HG02623 (cell line): ENCODE measurements around the gene ADAM10.

Experiments used
- ATAC-seq: cut with Tn5 transposase; IDR thresholded peaks from one replicate; pipeline ENCODE4 v1.9.1; 2021; ENCODE audit warnings: moderate library complexity; ENCODE audit not compliant: unreplicated experiment

ADAM10 gene

DNA sequence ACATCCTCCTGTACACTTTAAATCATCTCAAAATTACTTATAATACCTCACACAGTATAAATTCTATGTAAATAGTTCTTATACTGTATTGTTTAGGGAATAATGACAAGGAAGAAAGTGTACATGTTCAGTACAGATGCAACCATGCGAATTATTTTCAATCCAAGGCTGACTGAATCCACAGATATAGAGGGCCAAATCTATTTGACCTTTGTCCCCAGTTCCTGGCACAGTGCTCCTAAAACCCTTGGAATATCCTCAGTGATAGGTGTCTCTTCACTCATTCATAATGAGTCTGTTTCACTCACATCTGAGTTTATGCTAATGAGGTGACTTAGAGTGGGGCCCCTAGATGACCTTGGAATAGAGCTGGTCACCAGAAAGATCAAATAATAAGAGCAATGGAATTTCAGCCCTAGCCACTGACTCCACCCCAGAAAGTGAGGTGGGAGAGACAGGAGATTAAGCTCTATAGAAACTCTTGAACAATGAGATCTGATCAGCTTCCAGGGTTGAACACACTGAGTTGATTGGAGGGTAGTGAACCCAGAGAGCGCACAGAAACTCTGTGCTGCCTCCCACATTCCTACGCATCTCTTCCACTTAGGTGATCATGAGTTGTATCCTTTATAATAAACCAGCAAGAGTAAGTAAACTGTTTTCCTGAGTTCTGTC lies 65.3 kb downstream of the ADAM10 start:
- no peak for ATAC-seq

- ATAC-seq = no peak
Measured at GRCh38 chr15:58682234-58682633, 67.3 kb downstream of the ADAM10 start.

GRCh38 chr15:58678683-58679082 lies 70.8 kb downstream of the ADAM10 start:
- ATAC-seq = no peak

DNA sequence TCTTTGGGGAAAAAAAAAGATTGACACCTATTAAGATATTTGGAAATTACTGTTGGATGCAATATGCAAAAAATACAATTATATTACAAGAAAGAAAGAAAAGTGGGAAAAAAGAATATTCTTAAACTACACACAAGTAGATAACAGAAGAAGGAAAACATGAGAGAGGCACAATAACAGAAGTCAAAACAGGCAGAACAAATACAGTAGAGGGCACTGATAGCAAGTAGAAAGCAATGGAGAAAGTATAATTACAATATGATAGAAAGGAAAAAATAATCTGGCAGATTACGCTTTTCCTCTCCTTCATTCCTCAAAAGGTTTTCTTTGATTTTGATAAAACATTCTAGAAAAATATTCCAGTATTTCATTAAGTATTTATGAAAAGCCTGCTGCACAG lies 72.1 kb downstream of the ADAM10 start:
- ATAC-seq = no peak

GRCh38 chr15:58676766-58677165 lies 72.7 kb downstream of the ADAM10 start:
- ATAC-seq = no peak

DNA sequence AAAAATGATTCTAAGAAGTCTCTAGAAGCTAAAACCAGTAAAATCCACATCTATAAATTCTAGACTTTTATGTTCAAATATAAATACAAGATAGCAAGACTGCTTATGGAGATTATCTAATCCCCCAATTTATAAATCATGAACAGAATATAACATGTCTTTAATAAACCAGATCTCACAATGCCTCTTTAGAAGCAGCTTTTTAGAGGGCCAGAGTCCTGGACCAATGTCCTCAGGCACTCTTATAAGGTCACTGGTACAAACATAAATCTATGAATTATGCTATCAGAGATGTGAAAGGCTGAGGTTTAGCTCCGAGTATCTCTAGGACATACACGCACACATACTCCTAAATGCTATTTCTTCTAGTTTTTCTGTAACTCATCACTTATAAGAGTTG lies 78.3 kb downstream of the ADAM10 start:
- ATAC-seq = no peak

DNA sequence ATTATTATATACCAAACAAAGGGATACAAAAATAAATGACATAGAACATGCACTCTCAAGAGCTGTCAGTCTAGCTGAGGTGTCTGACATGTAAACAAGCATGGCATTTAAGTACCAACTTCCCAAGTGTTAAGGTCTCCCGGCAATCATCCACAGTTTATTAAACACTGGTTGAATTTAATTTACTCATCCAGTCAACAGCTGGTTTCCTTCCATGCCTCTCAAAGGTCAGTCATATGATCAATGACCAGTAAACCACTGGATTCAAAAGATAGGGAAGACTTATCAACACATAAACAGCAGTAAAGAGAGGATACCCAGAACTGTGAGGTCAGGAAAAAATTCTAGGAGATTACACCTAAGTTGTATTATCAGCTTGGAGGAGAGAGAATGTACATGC lies 80.4 kb downstream of the ADAM10 start:
- no peak for ATAC-seq

- no peak for ATAC-seq
Measured at GRCh38 chr15:58666957-58667356, 82.5 kb downstream of the ADAM10 start.

- no peak for ATAC-seq
Measured at GRCh38 chr15:58665672-58666071, 83.8 kb downstream of the ADAM10 start.

DNA sequence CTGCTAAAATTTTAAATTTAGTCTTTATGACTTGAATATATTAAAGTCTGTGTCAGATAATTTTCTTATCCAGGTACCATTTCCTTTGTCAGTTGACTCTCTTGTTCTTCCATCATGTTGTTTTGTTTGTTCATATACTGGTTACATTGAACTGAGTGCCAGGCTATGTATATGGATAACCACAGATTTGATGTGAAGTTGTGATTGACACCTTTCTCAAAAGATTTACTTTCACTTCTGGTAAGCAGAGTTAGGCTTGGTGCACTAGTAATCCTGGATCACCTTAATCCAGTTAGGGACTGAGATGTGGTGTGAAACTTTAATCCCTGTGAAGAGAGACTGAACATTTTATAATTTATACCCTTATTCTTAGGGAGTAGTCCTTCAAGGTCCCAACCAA lies 99.4 kb downstream of the ADAM10 start:
- ATAC-seq = no peak

GRCh38 chr15:58649175-58649574 lies 100.3 kb downstream of the ADAM10 start:
- no peak for ATAC-seq

DNA sequence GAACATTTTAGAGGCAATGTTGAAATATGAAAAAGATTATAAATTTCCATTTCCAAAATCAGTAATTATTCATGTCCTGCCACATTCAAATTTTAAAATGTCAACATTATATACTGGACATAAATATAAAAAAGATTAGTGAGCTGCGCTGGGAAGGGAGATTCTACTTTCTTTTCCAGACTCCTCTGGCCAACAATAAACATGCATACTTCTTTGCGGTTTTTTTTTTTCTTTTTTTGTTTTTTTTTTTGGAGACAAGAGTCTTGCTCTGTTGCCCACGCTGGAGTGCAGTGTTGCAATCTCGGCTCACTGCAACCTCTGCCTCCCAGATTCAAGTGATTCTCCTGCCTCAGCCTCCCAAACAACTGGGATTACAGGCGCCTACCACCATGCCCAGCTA lies 105.5 kb downstream of the ADAM10 start:
- ATAC-seq = no peak

DNA sequence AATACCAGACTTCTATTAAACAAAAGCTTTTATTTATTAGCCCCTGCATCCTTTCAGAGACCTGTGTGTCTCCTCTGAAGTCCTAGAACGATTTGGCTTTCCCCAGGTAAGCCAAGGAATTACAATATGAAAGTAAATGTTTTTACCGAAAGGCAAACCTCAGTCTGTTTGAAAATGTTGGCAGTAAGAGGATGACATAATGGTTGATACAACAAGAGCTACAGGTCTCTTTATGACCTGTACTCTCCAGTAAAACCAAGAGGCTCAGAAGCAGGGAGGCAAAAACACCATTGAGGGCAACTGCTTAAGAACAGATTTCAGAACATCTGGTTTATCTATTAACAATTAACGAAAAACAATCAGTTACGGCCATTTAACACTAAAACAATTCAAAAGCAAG lies 107.8 kb downstream of the ADAM10 start:
- no peak for ATAC-seq

GRCh38 chr15:58639992-58640391 lies 109.5 kb downstream of the ADAM10 start:
- ATAC-seq = no peak

GRCh38 chr15:58639002-58639756 lies 110.3 kb downstream of the ADAM10 start:
- no peak for ATAC-seq

GRCh38 chr15:58632789-58633188 lies 116.7 kb downstream of the ADAM10 start:
- no peak for ATAC-seq

- no peak for ATAC-seq
Measured at GRCh38 chr15:58631319-58631718, 118.2 kb downstream of the ADAM10 start.

- no peak for ATAC-seq
Measured at GRCh38 chr15:58629625-58630024, 119.9 kb downstream of the ADAM10 start.

GRCh38 chr15:58628206-58628947 lies 121.1 kb downstream of the ADAM10 start:
- ATAC-seq = no peak

DNA sequence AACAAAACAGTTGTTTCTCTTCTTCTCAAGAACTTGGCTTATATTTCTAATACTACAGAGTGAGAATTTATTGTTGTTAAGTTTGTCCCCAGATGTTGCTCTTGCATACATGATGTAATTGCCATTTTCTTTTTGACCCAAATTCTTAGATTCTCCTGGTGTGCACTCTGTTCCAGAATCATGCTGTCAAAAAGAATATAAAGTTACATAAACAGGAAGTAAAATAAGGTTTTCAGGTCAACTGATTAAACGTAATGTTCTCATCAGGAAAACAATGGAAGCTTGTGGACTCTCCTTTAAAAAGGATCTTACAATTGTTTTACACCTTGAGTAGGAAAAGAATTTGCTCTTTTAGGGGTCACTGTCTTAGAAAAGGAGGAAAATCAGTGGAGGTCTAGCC lies 121.8 kb downstream of the ADAM10 start:
- ATAC-seq = no peak

GRCh38 chr15:58627046-58627445 lies 122.5 kb downstream of the ADAM10 start:
- no peak for ATAC-seq

- no peak for ATAC-seq
Measured at GRCh38 chr15:58626378-58626777, 123.1 kb downstream of the ADAM10 start.
